IPS-NIHi11 (cell line): ENCODE results near the gene PHACTR1.
A peak's percentile ranks its signal among the peaks of the same experiment; 100 is the strongest.
"Not testable (repeated sequence)": the region's sequence is repeated elsewhere in the genome, so short reads cannot be mapped to it uniquely, and the experiment has no call there.

ENCODE experiments used
- DNase-seq: peaks from one replicate; pipeline ENCODE4 v3.0.0; 2012; ENCODE audit warnings: mixed read lengths, low spot score

Gene PHACTR1

GRCh38 chr6:12716298-12716916, at the start of gene PHACTR1:
PHACTR1 (plus strand) TSS chr6:12716767.
- DNase-seq, result no peak

DNA sequence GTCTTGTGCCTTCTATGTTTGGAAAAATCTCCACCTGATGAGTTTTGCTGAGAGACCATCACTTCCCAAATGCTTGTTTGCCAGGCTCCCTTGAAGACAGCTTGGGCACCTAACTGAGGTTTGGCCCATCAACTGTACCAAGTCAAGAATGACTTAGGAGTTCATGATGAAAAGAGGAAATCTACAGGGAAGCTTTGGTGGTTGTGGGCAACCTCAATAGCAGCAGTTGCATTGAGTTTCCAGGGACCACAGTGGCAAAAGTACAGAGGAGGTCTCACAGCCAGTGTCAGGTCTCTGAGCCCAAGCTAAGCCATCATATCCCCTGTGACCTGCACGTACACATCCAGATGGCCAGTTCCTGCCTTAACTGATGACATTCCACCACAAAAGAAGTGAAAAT, 49.7 kb upstream of the PHACTR1 start:
- no peak for DNase-seq

DNA sequence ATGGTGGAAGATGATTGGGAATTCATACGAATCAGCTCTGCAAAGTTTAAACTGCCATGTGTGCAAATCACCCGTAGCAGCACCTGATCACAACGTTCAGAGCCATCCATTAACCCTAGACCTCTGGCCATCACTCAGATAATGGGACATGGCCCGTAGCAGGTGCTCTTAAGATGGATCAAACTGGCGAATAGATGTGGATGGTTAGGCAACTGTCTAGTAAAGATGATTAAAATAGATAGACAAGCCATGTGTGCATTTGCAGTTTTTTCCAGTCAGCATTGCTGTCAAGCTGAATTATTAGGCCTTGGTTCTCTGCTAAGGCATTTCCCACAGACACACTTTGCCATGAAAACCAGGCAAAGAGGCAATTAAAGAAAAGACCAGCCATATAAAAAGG, 40.6 kb upstream of the PHACTR1 start:
- DNase-seq, result no peak

DNA sequence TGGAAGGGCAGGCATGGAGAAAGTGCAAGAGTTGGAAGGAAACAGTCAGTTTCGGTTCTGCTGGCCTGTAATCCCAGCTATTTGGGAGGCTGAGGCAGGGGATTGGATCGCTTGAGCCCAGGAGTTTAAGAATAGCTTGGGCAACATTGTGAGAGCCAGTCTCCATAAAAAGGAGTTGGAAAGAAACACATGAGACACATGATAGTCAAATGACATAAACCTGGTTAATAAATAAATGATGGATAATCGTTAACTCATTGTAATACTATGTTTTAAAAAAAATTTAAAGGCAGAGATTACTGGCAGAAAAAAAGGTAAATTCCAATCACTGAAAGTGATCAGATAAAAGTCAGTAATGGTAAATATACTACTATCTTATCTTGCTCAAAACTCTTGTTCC, 37.2 kb upstream of the PHACTR1 start:
- no peak for DNase-seq

DNA sequence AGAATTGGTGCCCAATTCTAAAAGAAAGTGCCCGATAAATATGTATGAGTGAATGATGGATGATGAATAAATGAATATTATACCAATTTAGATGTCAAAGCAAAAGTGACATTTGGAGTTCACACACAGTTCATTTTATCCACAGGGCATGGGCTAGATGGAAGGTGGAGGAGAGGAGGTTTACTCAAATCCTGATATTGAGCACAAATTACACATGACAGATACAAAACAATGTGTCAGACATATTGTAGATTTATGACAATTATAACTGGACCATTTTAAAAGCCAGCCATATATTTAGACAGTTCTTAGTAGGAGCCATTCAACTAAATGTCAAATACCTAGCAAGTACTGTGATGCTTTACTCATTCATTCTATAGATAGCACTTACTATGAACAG, 23.4 kb upstream of the PHACTR1 start:
- no peak for DNase-seq

DNA sequence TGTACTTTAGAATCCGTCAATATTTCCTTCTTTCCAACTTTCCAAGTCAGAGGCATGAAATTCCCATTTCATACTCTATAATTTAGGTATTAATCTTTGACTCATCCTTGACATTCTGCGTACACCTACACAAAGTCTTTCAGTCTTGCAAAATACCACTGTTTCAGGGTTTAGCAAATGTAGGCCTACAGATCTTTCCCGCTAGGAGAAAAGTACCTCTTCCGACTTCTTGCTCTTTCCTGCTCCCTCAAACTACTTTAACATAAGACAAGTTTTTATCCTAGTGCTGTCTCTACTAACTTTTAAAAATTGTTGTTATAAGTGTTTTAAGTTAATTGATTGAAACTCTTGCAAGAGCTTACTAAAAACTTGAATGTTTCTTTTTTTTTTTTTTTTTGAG, 18.3 kb upstream of the PHACTR1 start:
- DNase-seq, result no peak

DNA sequence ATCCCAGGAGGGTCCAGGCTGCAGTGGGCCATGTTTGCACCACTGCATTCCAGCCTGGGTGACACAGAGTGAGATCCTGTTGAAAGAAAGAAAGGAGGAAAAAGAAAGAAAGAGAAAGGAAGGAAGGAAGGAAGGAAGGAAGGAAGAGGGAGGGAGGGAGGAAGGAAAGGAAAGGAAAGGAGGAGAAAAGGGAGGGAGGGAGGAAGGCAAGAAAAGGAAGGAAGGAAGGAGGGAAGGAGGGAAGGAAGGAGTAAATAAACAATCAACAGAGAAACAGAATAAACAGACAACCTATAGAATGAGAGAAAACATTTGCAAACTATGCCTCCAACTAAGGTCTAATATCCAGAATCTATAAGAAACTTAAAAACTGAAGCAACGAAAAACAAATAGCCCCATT, 11.6 kb upstream of the PHACTR1 start:
- DNase-seq, result no peak

- DNase-seq, result no peak
Measured at GRCh38 chr6:12709116-12709515, 7.5 kb upstream of the PHACTR1 start.

GRCh38 chr6:12709556-12710232, 6.9 kb upstream of the PHACTR1 start:
- DNase-seq, result no peak

DNA sequence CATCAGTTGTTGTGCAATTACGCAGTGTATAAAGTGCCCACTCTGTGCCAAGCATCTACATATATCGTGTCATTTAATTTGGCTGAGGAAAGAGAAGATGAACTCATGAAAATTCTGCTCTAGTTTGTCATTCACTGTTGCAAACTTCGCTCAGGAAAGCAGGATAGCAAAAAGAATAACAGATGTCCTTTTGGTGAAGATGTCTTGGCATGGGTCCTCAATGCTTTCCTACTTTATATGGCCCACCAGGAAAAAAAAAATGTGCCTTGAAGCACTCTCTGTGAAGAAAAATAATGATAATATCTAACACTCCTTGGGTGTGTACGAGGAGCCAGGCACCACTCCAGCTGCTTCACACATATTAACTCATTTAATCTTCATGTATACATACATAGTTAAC, 5.6 kb upstream of the PHACTR1 start:
- DNase-seq, result no peak

DNA sequence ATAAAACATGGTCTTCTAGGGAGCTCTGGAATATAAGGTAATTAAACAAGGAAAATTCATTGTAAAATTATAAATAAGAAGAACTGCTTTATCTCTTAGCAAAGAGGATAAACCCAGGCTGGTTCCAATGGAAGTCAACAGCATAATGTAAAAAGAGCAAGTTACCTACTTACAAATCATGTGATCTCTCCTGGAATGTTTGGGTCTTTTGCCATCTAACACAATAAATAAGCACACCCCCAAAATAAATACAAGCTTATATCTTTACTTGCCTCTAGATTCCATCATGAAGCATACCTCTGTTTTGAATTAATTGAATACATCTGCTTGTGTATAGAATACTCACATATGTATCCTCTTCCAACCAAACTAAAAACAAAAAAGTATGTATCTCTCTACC, 2.5 kb upstream of the PHACTR1 start:
- no peak for DNase-seq

DNA sequence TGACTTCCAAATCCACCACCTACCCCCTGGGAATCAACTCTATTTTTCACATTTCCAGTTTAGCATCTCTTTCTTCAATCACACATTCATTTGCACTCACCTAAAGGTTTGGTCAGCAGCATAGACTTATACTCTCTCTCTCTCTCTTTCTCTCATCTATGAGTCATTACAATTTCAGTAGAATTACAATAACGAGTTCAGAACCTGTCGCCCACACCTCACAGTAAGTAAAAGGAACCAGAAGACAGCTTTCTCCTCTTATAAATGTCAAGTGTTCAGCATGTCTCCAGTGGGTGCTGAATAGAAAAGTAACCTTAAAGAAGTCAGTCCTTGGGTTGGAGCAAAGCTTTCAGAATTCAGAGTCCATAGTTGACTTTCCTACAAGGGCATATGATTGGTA, 1.1 kb upstream of the PHACTR1 start:
- no peak for DNase-seq

- DNase-seq, result no peak
Measured at GRCh38 chr6:12717356-12717755, 789 bp downstream of the PHACTR1 start.

GRCh38 chr6:12718015-12718414, 1.4 kb downstream of the PHACTR1 start:
- no peak for DNase-seq

DNA sequence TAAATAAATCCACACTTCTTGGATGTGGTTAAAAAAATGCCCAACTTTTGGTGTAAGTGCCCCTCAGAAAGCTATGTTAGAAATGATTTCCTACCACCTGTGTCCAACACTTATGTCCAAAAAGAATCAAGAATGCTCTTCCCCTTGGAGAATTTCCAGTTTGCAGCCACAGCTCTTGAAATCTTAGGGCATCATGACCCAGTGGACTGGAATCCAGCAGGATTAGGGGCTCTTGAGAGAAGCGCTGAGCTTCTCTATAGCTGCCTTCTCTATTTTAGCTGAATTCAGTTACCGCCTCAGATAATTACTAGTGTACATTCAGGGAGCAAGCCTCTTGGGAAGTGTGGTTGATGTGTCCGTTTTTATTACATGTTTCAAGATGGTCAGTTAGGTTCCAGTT, 2.5 kb downstream of the PHACTR1 start:
- DNase-seq, result no peak

GRCh38 chr6:12720310-12720709, 3.7 kb downstream of the PHACTR1 start:
- no peak for DNase-seq

GRCh38 chr6:12725263-12725662, 8.7 kb downstream of the PHACTR1 start:
- no peak for DNase-seq

- DNase-seq, result no peak
Measured at GRCh38 chr6:12729467-12729866, 12.9 kb downstream of the PHACTR1 start.

DNA sequence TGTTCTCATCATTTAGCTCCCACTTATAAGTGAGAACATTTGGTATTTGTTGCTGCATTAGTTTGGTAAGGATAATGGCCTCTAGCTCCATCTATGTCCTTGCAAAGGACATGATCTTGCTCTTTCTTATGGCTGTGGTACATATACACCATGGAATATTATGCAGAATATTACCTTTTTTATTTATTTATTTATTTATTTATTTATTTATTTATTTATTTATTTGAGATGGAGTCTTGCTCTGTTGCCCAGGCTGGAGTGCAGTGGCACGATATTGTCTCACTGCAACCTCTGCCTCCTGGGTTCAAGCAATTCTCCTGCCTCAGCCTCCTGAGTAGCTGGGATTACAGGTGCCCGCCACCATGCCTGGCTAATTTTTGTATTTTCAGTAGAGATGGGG, 14.2 kb downstream of the PHACTR1 start:
- DNase-seq, result not testable (repeated sequence)

DNA sequence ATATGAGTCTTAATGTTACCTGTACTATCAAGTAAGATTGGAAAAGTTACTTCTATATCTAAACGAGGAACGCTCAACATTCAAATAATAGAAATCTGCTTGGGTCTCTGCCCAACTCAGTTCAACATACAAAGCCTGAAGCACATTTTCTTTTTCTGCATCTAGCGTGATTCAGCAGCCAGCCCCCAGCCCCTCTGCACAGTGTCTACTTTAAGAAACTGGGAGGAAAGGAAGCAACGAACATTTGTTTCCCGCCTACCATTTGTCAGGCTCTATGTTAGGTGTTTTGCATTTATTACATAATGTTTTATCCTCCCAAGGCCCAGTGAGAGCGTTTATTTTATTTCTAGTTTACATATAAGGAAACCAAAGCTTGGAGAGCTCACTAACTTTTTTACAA, 17.3 kb downstream of the PHACTR1 start:
- DNase-seq, result no peak

- DNase-seq, result no peak
Measured at GRCh38 chr6:12735786-12736185, 19.2 kb downstream of the PHACTR1 start.

DNA sequence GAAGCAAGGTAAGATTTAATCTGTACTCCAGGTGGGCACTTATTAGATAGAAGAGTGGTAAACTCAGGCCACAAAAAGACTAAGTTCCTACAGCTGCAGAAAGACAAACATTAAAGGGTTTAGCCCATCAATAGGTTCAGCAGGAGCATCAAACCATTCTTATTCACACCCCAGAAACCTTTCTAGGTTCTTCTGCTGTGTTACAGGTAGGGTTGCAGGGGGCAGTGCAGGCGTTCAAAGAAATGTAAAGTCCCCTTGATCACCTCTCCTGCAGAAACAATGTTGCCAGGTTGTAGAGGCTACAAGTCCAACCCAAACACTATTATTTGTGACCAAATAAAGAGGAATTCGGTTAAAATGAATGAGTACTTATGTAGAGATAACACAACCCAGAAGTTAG, 31.8 kb downstream of the PHACTR1 start:
- DNase-seq, result no peak

- DNase-seq, result peak; percentile 81
Measured at GRCh38 chr6:12748815-12749521, 32.4 kb downstream of the PHACTR1 start.
